ENCODE results near the gene TM6SF1. TPM values are rescaled to one million over a fixed set of nuclear protein-coding genes. Genes with fewer than 3 reads are reported as not detected.
"Not testable (repeated sequence)": the region's sequence is repeated elsewhere in the genome, so short reads cannot be mapped to it uniquely, and the experiment has no call there.

The TM6SF1 gene
- total RNA-seq, 2 donors from 2014 or later = 0.62 to 1.5 TPM

DNA sequence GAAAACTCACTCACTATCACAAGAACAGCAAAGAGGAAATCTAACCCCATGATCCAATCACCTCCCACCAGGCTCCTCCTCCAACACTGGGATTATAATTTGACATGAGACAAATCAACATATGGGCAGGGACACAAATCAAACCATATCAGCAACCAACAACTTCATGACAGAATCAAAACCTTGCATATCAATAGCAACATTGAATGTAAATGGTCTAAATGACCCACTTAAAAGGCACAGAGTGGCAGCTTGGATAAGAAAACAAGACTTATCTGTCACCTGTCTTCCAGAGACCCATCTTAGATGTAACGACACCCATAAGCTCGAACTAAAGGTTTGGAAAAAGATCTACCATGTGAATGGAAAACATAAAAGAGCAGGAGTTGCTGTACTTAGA lies 59.4 kb downstream of the TM6SF1 start:
- no peak for TF ChIP-seq CTCF (IDR thresholded peaks at IDR 0.05)
- no peak for DNase-seq
- H3K4me1 ChIP-seq = no peaks in the 10 kb centered on the region
- no peak overlapping the region for H3K27ac ChIP-seq
- intact Hi-C loops (cut with DNase I) = no loop called here
- no peaks in the 10 kb centered on the region for H3K9me3 ChIP-seq
- no peaks in the 10 kb centered on the region for H3K27me3 ChIP-seq
- no peak overlapping the region for H3K9ac ChIP-seq (ENCODE audit: low read depth in 2 of 2, low read length in 2 of 2)
- H3K36me3 ChIP-seq = no peaks in the 10 kb centered on the region
- H3K4me3 ChIP-seq = no peak overlapping the region

DNA sequence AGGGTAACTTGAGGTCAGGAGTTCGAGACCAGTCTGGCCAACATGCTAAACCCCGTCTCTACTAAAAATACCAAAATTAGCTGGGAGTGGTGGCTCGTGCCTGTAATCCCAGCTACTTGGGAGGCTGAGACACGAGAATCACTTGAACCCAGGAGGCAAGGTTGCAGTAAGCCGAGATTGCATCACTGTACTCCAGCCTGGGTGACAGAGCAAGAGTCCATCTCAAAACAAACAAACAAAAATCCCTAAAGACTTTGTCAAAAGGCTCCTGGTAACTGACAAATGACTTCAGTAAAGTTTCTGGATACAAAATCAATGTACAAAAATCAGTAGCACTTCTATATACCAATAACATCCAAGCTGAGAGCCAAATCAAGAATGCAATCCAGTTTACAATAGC lies 62.1 kb downstream of the TM6SF1 start:
- intact Hi-C loops (cut with DNase I); H3K9me3 ChIP-seq; H3K27me3 ChIP-seq; DNase-seq; H3K9ac ChIP-seq (ENCODE audit: low read depth in 2 of 2, low read length in 2 of 2); H3K27ac ChIP-seq; H3K36me3 ChIP-seq; H3K4me3 ChIP-seq; H3K4me1 ChIP-seq: not testable (repeated sequence)

DNA sequence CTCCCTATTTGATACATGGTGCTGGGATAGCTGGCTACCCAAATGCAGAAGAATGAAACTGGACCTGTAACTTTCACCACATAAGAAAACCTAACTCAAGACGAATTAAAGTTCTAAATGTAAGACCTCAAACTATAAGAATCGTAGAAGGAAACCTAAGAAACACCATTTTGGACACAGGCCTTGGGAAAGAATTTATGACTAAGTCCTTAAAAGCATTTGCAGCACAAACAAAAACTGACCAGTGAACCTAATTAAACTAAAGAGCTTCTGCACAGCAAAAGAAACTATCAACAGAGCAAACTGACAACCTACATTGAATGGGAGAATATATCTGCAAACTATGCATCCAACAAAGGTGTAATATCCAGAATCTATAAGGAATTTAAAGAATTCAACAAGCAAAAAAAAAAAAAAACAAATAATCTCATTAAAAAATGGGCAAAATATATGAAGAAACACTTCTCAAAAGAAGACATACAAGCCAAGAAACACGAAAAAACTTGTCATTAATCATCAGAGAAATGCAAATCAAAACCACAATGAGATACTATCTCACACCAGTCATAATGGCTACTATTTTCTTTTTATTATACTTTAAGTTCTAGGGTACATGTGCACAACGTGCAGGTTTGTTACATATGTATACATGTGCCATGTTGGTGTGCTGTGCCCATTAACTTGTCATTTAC lies 63.2 kb downstream of the TM6SF1 start:
- no peak for DNase-seq
- intact Hi-C loops (cut with DNase I) = no loop called here
- no peaks in the 10 kb centered on the region for H3K9me3 ChIP-seq
- no peak overlapping the region for H3K4me3 ChIP-seq
- no peaks in the 10 kb centered on the region for H3K36me3 ChIP-seq
- H3K27ac ChIP-seq = no peak overlapping the region
- no peaks in the 10 kb centered on the region for H3K27me3 ChIP-seq
- no peak overlapping the region for H3K9ac ChIP-seq (ENCODE audit: low read depth in 2 of 2, low read length in 2 of 2)
- TF ChIP-seq CTCF (IDR thresholded peaks at IDR 0.05) = no peak
- H3K4me1 ChIP-seq = no peaks in the 10 kb centered on the region

DNA sequence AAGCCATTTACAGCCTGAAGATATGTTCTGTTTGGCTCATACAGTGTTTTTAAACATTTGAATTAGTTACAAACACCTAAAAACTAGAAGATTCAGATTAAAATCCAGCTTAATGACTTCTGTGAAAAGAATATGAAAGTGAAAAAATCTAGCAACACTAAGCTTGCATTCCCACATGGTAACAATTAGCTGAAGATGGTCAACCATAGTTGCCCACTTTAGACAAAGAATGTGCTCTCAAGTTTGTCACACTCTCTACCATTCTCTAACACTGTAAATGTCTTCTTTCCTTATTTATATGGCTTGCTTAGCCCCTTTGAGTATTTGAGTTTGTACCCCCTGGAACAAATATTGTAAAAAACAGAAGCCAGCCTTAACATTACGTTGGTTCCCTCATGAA lies 67.4 kb downstream of the TM6SF1 start:
- Histone ChIP-seq H3K4me1 (no peaks in the 10 kb centered on the region), H3K27ac (no peak overlapping the region), H3K9ac (ENCODE audit: low read depth in 2 of 2, low read length in 2 of 2) (no peak overlapping the region), H3K4me3 (no peak overlapping the region), H3K9me3 (no peaks in the 10 kb centered on the region), H3K36me3 (no peaks in the 10 kb centered on the region), H3K27me3 (no peaks in the 10 kb centered on the region)
- TF ChIP-seq CTCF (IDR thresholded peaks at IDR 0.05) = no peak
- intact Hi-C loops (cut with DNase I) = no loop called here
- no peak for DNase-seq

DNA sequence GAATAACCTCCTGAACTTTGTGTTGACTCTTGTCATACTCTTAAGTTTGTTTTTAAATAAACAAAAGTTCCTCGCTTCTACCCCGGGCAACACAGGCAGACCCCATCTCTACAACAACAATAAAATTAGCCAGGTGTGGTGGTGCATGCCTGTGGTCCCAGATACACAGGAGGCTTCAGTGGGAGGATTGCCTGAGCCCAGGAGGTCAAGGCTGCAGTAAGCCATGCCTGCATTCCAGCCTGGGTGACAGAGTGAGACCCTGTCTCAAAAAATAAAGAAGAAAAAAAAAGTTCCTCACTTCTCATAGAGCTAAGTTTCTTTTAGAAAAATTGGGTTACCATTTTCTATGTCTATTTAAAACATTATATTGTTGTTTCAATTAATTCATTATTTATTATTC lies 70.9 kb downstream of the TM6SF1 start:
- Histone ChIP-seq H3K4me1 (no peaks in the 10 kb centered on the region), H3K36me3 (no peaks in the 10 kb centered on the region), H3K27ac (no peak overlapping the region), H3K9ac (ENCODE audit: low read depth in 2 of 2, low read length in 2 of 2) (no peak overlapping the region), H3K27me3 (no peaks in the 10 kb centered on the region), H3K4me3 (no peak overlapping the region), H3K9me3 (no peaks in the 10 kb centered on the region)
- no peak for TF ChIP-seq CTCF (IDR thresholded peaks at IDR 0.05)
- intact Hi-C loops (cut with DNase I) = no loop called here
- no peak for DNase-seq

DNA sequence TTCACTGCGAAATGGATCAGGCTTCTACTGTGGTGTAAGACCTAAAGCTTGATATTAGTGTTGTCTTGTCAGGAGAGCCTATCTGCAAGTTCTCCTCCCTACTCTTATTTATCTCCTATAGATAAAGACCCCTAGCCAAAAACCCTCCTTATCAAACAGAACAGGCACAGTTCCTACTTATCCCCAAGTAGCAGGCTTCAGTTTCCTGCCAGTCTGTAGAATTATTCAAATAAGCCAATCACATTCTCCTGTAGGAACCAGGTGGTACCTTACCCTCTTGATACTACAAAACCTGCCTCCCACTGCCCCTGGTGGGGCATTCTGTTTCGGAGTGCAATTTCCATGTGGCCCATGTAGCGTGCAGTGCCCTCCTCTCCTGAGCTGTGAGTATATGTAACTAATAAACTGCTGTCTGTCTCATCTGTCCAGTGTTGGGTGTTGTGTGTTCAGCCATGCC lies 71.5 kb downstream of the TM6SF1 start:
- Histone ChIP-seq H3K4me3 (no peak overlapping the region), H3K9ac (ENCODE audit: low read depth in 2 of 2, low read length in 2 of 2) (no peak overlapping the region), H3K27ac (no peak overlapping the region), H3K9me3 (no peaks in the 10 kb centered on the region), H3K36me3 (no peaks in the 10 kb centered on the region), H3K4me1 (no peaks in the 10 kb centered on the region), H3K27me3 (no peaks in the 10 kb centered on the region)
- TF ChIP-seq CTCF (IDR thresholded peaks at IDR 0.05) = no peak
- no peak for DNase-seq
- intact Hi-C loops (cut with DNase I) = no loop called here
